Measurements from ENCODE around the gene MARK3.

DNA sequence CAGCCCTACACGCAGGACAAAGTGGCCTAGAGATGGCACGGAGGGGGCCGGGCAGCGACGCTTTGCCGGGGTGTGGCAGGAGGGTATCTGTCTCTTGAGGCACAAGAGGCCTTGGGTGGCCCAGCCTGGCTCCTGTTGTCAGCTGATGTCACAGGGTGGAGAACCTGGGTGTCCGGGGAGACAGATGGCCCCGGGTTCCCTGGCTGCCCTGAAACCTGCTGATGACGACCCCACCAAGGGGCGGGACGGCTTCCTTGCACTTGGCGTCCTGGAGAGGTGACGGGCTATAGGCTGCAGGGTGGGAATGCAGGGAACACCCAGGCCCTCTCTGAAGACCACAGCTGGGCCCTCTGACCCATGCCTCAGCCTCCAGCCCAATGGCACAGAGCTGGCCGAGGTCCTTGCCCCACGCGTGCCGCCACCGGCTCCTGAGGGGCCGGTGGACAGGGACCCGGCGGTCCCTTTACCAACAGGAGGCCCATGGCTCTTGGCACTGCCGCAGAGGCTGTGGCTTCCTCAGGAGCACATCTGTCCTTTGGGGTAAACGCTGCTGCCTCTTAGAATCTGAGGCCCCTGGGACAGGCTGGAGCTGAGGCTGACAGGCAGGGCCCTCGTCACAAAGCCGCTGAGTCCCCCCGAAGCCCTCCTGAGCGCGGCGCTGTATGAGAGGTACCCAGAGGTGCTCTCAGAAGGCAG, 160.2 kb downstream of the MARK3 start:
- TF ChIP-seq, protein P1, sequence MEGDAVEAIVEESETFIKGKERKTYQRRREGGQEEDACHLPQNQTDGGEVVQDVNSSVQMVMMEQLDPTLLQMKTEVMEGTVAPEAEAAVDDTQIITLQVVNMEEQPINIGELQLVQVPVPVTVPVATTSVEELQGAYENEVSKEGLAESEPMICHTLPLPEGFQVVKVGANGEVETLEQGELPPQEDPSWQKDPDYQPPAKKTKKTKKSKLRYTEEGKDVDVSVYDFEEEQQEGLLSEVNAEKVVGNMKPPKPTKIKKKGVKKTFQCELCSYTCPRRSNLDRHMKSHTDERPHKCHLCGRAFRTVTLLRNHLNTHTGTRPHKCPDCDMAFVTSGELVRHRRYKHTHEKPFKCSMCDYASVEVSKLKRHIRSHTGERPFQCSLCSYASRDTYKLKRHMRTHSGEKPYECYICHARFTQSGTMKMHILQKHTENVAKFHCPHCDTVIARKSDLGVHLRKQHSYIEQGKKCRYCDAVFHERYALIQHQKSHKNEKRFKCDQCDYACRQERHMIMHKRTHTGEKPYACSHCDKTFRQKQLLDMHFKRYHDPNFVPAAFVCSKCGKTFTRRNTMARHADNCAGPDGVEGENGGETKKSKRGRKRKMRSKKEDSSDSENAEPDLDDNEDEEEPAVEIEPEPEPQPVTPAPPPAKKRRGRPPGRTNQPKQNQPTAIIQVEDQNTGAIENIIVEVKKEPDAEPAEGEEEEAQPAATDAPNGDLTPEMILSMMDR (IDR thresholded peaks at IDR 0.05) = no peak
- TF ChIP-seq POLR2A (IDR thresholded peaks at IDR 0.05) = no peak
